NCI-H1048 (cell line): ENCODE data around the gene UNK.
"Not testable (repeated sequence)": the region's sequence is repeated elsewhere in the genome, so short reads cannot be mapped to it uniquely, and the experiment has no call there.

Experiments
- DNase-seq: peaks from one replicate; lab custom pipeline; 2025; lab: John Stamatoyannopoulos, UW

Gene UNK

GRCh38 chr17:75773121-75773807 lies 11.3 kb upstream of the UNK start:
- no peak for DNase-seq

- no peak for DNase-seq
Measured at GRCh38 chr17:75773808-75774470, 10.7 kb upstream of the UNK start.

- DNase-seq: no peak
Measured at GRCh38 chr17:75774471-75774990, 10.1 kb upstream of the UNK start.

DNA sequence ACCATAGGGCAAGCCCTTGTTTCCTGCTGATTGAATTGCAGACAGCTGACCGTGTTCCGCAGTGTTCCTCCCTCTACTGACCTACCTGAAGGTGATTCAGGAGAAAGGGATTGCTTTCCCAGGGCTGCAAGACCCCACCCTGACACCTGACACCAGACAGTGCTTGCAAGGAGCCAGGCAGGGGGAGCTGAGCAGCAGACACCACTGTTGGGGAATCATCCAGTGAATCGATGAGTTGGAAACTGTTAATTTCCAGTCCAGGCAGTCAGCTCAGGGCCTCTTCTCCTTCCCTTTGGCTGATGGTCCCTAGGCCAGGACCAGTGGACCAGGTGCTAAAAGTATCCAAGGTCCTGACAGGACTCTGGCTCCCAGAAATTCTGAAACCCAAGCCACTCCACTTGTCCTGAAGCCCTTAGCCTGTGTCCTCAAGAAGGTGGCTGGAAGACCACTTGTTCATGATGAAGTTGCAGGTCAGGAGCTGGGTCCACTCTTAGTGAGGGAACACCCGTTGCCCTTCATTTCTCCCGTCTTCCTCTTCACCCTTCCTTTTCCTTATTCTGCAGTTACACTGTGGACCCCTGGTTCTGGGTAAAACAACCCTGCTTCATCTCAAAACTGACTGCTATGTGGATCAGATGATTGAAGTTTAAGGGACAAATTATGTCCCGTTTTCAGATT lies 9.5 kb upstream of the UNK start:
- DNase-seq: no peak

- DNase-seq: no peak
Measured at GRCh38 chr17:75776386-75777295, 8.0 kb upstream of the UNK start.

- no peak for DNase-seq
Measured at GRCh38 chr17:75777296-75777922, 7.2 kb upstream of the UNK start.

- DNase-seq: not testable (repeated sequence)
Measured at GRCh38 chr17:75778066-75778860, 6.3 kb upstream of the UNK start.

- no peak for DNase-seq
Measured at GRCh38 chr17:75778861-75779249, 5.8 kb upstream of the UNK start.

DNA sequence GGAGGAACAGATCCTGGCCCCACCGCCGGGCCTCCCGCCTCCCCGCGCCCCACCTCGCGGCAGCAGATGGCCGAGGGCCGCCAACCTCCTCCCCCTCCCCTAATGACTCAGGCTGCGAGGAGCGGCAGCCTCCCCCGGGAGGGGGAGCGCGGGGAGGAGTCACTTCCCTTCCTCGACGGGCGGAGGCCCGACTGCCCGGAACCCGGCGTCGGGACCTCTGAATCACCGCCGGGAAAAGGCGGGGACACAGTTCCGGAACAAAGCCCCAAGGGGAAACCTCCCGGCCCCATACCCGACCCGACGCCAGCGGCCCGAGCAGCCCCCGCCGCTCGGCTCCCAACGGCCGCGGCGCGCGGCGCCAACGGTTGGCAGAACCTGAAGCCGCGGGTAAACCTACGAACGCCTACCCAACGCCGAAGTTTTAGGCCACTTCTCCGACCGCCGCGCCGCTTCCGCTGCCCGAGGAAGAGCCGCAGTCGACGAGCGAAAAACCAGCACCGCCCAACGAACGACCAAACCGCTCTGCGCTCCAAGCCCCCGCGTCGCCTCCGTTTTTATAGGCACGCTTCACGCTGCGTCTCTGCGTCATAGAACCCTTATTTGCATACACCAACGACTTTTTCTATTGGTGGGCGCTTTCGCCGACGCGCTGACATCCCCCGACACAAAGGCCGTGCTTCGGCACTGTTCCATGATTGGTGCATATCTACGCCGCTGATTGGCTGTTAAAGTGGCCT lies 5.2 kb upstream of the UNK start:
- DNase-seq: peak; percentile 94

- no peak for DNase-seq
Measured at GRCh38 chr17:75779987-75780889, 4.4 kb upstream of the UNK start.

DNA sequence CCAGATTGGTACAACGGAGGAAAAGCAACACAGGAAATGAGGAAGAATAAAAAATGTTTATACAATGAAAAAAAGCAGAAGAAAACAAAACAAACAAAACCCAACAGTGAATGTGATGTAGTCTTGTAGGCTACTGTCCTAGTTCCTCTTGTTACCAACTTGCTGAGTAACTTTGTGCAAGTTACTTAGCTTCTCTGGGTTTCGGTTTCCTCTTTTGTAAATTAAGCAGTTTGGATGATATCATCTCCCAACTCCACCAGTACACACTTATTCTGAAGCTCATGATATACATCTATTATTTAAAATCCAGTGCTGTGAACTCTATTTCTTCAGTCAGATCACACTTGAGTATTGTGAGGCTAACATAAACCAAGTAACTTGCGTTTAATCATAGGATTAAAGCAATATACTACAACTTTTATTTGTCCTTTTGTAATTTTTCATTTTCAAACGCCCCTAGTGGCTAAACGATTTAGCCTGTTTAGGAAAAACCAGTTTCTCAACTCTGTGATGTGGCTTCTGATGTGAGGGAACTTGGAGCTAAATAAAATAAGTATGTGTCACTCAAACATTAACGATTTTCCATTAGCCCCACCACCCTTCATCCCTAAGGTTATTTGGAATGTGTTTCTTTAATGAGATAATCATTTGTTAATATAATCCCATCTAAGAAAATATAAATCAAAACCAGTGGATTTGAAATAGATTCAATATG lies 1.4 kb upstream of the UNK start:
- DNase-seq: peak; percentile 71

DNA sequence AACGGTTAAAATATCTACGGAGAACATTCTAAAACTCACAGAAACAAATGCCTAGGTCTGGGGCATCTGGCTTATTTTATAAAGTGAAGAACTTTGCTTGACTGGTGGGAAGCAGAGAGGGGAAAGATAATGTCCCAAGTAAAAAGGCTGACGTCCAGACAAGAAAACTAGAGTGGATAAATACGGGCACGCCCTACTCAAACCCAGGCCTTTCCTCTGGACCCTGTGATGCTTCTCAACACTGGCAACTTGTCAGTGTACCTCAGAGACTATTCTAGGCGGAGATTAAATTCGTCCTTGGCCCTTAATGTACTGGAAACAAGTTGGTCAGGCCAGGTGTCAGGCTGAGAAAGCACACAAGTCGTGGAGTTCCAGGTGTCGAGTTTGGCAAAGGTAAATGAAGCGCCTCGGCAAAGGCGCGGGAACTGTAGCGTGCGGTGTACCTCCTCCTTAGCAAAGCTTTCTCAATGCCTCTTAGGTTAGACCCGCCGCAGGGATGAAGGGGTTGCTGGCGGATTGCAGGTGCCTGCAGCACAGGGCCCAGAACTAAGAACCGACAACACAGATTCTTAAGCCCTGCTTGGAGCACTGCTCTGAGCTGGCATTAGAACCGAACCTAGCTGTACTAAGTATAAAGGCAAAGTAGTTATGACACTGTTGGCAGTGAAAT lies 668 bp upstream of the UNK start:
- DNase-seq: no peak

DNA sequence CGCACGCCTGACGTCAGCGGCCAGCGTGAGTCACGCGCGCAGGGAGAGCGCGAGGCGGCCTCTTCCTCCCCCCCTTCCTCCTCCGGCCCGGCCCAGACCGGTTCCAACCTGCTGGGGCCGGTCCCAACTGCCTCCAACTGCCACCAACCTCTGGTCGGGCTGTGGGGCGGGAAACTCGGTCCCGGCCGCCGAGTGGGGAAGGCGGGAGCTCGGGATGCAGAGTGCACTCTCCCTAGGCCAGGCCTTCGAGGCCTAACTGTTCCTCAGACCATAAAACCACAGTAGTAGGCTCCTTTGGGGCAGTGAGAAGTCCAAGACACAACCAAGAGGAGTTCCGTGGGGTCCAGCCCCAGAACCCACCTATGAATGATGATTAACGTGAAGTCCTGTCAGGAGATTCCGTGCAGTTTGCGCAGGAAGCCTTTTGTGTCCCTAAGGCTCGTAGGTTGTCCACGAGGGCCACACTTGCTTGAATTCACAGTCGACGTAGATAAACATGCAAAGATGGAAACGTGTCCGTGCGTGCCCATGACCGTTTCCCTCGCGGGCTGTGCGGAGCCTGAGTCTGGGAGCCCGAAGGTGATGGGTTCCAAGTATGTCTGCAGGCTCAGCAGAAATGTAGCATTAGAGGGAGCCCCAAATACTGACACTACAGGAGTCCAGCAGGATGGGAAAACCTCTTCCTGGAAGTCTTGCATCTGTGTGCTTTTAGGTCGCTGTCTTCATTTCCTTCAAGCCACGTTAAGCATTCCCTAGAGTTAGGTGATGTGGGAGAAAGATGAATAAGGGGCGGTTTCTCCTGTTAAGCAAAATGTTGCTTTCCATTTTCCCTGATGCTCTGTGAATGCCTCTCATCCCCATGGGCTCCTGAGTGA lies 647 bp downstream of the UNK start:
- DNase-seq: peak; percentile 87

- DNase-seq: no peak
Measured at GRCh38 chr17:75791254-75791653, 6.6 kb downstream of the UNK start.

DNA sequence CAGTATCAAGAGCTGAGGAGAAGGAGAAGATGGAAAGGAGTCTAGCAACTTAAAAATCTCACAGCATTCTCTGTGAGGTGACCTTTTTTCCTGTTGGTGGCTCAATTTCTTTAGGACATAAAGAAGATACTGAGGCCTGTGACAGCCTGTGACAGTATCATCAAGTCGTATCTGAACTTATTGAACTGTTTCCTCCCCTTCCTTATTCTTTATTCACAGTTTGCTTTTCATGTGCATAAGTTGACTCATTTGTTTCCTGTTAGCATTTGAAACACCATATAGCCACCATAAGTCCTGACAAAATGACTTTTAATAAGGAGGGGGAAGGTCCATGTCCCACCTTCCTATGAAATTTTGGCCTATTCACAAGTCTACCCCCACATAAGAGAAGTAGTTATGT lies 8.9 kb downstream of the UNK start:
- DNase-seq: no peak

DNA sequence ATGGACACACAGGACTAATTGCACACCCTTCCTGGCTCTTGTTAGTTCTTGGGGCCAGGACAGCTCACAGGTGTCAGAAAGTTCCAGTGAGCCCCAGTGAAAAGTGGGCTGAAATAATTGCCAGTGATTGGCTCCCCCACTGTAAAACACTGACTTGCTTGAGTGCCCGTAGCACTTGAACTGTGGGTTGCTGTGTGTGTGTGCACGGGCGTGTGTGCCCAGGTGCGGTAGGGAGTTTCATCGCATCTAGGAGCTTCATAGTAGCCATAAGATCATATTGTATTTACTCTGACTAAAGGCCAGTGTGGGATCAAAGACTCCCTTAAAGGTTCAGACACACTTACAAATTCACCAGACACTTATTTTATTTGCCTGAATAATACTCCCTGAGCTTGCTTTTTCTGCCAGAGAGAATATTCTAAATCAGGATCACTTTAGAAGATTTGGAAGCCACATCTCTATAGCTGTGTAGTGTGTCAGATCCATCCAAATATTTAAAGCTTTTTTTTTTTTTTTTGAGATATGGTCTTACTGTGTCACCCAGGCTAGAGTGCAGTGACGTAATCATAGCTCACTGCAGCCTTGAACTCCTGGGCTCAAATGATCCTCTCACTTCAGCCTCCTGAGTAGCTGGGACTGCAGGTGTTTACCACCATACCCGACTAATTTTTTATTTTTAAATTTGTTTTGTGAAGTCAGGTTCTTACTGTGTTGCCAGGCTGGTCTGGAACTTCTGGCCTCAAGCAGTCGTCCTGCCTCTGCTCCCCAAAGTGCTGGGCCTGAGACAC lies 11.4 kb downstream of the UNK start:
- DNase-seq: no peak
